GM18870 (cell line): ENCODE data around the gene TMEM54.

Source experiments
- ATAC-seq: cut with Tn5 transposase; IDR thresholded peaks from one replicate; pipeline ENCODE4 v1.9.1; 2021; ENCODE audit warnings: moderate library complexity; ENCODE audit not compliant: unreplicated experiment

Gene TMEM54

DNA sequence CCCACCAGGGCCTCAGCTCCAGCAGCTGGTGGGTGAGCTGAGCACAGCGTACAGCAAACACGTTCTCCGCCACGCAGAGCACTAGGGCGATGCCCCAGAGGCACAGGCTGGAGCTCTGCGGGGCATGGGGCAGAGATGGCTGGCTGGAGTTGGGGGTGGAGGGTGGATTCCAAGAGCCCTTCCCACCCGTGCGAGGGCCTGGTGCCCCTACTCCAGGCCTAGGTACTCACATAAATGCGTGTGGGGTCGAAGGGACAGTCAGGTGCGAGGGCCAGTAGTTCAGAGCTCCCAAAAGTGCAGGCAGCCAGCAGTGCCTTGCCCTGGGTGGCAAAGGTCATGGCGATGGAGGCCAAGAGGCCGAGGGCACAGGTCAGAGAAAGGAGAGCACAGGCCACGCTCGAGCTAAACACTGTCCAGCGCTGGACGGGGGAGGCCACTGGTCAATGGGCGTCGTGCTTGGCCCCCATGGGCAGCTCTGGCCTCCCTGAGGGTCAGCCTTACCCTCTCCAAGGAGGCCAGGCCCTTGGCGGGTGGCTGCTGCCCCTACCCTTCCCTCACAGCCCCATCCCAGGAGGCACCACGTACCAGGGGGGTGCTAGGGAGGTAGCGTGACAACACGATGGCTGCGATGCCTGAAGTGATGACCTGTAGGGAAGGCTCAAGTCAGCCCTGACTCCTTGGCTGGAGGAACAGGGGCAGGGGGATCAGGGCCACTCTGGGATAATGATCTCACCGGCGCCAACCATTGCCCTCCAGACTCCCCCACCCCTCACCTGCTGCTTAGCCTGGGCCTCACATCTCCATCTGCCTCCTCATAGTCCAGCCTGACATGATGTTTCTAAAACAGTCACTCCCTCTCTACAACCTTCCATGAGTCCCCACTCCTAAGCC lies 5.6 kb downstream of the TMEM54 start:
- ATAC-seq, result no peak

DNA sequence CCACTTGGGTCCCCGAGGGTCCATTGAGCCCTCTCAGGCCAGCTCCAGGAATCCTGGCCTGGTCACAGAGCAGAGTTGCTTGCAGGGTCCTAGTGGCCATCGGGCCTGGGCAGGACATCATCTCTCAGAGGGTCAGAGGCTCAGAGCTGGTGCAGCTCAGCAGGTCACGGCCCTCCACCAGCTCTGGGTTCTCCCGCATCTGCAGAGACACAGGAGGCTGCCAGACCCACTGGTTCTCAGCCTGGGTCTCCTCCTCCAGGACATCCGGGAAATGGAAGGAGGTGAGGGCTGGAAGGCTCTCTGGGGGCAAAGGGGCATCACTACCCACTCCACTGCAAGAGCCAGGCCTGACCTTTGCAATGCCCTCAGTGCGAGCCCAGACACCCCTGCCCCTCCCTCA lies 6.5 kb downstream of the TMEM54 start:
- ATAC-seq, result no peak

DNA sequence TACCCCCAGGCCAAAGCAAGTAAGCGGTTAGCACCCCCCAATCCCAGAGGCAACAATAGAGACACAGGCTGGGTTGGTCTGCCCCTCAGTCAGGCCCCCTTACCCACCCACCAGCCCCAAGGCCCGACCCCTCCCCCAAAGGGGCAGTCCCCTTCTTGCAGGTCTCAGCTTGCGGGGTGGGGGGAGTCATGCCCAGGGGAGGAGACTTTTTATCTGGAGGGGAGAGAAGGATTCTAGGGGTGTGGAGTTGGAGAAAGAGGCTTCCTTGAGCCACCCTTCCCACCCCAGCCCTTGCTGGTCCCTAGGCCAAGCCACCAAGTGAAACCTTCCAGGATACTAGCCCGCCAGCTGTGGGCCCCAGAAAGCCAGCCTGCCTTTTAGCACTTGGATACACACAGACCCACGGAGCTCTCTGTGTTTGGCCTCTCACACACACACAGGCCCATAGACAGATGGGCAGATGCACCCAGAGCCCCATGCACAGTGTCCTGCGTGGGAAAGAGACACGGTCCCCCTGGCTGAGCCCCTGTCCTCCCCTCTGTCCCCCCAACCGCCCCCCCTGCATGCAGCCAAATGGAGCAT lies 7.1 kb downstream of the TMEM54 start:
- ATAC-seq, result no peak

DNA sequence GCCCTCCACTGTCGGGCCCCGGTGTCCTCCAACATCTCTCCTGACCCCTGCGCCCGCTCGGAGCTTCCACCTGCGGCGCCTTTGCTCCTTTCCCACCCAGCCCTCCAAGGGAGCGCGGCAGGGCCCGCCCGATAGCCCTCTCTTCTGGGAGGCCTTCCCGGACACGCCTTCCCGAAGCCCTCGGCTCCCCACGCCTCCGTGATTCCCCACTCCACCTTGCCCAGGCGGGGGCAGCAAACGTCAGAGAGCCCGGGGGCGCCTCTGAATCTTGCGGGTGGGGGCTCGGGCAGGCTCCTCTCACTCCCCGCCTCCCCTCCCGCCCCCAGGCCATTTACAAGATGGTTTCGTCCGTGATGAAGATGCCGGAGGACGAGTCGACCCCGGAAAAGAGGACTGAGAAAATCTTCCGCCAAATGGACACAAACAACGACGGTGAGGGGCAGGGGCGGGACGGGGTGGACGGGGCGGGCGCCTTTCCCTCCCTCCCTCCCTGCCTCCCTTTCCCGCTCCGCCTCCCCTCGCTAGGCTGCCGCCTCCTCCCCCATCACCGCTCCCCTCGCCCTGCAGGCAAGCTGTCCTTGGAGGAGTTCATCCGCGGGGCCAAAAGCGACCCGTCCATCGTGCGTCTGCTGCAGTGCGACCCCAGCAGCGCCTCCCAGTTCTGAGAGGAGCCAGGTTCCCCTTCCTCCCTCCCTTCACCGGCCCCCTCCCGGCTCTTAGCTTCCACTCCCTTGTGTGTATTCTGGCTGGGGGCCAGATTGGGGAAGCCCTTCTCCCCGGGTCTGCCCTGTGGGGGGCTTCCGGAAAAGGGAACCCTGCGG lies 7.8 kb downstream of the TMEM54 start:
- no peak for ATAC-seq

DNA sequence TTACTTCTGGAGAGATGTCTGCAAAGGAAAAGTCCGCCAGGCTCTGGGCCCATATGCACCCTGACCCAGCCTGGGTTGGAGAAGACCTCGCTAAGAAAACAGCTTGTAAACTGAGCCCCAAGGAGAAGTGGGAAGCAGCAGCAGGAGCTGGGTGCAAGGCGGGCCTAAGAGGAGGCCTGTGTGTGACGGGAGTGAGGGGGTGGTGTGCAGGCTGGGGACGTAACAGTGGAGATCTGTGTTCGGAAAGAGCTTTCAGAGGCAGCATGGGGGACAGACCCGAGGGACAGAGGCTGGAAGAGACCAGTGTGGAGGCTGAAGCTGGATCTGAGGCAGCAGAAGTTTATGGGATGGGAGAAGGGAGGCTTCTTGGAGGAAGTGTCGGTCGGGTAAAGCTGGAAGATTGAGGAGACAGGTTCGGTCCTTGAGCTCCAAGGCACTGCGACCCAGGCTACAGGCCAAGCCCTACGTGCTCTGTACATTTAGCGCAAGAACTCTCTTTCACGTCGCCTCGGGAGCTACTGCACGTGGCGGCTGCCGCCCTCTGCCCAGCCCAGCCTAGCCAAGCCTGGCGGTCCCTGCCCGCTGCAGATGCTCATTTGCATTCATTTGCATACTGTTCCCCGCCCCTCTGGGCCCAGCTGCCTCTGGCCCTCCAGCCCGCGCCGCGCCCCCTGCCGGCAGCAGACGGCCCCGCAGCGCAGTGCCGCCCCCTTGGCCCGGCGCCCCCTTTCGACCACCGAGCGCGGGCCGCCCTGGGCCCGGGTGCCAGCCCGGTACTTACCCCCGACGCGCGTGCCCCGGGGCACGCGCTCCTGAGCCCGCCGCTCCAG lies 8.6 kb downstream of the TMEM54 start:
- no peak for ATAC-seq

DNA sequence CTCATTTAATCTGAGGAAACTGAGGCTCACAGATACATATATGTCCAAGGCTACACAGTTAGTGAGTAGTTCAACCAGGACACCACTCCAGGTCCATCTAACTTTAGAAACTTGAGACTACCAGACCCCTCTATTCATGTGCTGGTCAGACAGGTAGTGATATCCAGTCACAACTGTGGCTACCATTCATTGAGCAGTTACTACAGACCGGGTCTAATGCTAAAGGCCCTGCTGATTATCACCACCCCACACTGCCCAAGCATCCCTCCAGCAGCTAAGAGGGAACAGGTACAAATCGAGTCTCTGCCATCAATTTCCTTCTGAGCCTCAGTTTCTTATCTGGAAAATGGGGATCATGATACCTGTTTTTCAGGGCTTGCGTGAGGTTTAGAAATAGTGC lies 9.6 kb downstream of the TMEM54 start:
- no peak for ATAC-seq

DNA sequence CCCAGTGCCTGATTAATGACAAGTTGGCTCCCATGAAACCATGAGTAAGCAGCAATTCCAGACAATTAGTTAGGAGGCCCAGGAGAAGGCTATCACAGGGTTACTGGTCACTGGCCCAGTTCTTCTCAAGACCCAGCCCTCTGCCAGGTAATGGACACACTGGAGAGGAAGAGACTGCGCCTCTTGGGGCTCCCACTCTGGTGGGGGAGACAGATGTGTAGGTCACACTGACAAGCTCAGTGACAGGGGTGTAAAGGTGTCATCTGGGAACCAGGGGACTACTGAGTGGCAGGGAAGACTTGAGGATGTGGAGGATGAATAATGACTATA lies 10.0 kb downstream of the TMEM54 start:
- ATAC-seq, result no peak

DNA sequence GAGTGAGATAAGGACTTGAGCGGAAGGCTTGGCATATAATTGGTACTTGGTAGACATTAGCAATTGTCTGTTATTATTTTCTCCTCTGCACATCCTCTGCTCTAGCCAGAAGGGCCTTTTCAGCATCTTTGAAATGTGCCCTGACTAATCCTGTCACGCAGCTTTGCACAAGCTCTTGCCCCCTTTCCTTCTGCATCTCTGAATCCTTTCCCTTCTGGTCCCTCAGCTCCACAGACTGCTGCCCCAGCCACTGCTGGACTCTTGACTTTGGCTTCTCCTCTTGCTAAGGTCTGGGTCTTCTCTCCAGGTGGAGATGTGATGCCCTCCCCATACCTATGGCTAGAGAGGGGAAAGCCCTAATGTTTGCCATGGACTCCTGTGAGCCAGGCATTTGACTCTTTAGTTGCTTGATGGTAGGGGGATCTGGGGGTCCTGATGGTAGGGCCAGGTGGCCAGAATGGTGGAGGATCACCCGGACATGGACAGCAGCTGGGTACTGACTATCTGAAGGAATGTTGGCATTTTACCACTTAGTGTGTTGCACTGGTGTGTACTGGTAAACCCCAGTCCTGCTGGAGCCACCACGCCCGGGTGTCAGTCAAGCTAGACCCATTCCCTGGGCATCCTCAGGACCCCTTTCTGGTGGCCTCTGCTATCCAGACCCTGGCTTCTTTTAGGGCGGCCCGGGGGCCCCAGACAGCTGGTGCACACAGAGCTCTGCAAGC lies 10.5 kb downstream of the TMEM54 start:
- no peak for ATAC-seq

DNA sequence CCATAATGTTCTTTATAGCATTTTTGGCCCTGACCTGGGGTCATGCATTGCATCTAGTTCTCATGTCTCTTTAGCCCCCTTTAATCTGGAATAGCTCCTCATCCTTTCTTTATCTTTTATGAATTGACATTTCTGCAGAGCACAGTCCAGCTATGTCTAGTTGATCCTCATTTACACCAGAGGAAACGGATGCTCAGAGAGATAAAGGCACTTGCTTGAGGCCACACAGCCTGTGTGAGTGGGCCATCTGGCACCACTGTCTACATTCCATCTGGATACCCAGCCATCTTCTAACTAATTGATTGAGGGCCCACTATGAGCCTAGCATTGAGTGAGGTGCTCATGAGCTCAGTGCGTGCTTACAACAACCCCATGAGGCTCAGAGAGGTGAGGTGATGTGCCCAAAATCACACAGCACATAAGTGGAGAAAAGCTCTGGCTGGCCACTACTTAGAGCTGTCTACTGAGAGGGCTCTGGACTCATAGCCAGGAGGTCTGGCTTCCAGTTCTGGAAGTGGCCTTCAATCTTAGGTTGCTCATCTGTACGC lies 11.4 kb downstream of the TMEM54 start:
- ATAC-seq, result no peak

DNA sequence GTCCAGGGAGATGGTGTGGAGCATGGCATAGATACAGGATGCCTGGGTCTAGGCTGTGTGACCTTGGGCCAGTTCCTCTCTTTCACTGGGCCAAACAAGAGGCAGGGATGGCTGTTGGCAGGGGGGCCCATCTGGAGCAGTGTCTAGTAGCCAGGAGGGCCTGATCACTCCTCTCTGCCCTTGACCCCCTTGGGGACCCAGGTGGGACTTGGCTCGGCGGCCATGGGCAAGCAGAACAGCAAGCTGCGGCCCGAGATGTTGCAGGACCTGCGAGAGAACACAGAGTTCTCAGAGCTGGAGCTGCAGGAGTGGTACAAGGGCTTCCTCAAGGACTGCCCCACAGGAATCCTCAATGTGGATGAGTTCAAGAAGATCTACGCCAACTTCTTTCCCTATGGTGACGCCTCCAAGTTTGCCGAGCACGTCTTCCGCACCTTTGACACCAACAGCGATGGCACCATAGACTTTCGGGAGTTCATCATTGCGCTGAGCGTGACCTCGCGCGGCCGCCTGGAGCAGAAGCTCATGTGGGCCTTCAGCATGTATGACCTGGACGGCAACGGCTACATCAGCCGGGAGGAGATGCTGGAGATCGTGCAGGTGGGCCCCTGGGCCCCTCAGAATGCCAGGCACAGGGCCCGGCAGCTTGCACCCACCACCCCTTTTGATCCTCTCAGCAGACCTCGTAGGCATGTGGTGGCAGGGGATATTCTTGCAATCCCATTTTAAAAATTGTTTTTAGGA lies 12.3 kb downstream of the TMEM54 start:
- no peak for ATAC-seq

DNA sequence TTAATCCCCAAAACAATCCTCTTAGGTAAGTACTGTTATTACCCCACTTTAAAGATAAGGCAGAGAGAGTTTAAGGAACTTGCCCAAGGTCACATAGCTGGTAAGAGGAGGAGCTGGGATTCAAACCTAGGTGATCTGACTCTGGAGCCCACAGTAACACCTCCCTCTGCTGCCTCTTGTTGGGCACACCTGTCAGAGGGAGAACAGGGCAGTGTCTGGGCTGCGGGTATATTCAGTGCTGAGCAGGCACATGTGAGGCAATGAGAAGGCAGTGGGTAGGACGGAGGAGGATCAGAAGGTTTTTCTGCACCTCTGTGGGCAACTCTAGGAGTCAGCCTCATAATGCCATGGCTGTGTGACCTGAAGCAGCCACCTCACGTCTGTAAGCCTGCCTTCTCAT lies 13.1 kb downstream of the TMEM54 start:
- no peak for ATAC-seq

DNA sequence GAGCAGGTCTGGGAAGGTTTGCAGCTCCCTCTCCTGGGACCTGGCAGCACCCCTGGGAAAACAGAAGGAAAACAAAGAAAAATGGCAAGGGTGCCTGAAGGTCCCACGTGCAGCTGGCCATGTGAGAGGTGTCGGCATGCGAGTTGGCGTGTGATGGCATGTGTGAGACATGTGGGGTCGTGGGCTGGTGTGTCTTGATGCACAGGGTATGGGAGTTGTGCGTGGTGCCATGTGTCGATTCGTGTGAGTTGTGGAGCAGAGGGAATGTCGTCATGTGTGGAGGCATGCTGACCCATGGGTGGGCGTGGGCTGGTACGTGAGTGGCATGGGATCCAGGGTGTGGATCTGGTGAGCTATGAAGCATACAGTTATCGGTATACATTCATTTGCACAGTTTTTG lies 13.6 kb downstream of the TMEM54 start:
- ATAC-seq, result no peak

DNA sequence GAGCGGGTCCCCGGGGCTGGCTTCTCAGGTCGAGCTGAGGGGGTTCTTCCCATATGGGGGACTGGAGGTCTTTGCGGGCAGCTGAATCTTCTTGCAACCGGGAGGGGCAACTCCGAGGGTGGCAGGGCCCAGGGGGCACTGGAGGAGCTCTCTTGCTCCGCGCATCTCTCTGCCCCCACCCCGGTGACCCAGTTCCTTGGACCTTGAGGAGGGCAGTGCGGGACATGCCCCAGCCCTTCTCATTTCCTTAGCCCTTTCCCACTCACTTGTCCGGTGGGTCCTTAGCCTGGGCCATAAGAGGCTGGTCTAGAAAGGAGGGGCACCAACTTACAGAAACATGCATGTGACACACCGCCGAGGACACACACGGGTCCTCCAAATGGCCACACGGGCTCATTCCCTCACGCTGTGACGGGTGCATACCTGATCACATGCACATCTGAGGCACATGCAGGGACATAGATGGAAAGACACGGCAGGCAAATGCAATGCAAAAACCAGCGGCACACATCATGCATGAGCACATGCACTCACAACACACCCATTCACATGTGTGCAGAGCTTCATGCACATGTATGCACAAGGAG lies 14.3 kb downstream of the TMEM54 start:
- ATAC-seq, result no peak

DNA sequence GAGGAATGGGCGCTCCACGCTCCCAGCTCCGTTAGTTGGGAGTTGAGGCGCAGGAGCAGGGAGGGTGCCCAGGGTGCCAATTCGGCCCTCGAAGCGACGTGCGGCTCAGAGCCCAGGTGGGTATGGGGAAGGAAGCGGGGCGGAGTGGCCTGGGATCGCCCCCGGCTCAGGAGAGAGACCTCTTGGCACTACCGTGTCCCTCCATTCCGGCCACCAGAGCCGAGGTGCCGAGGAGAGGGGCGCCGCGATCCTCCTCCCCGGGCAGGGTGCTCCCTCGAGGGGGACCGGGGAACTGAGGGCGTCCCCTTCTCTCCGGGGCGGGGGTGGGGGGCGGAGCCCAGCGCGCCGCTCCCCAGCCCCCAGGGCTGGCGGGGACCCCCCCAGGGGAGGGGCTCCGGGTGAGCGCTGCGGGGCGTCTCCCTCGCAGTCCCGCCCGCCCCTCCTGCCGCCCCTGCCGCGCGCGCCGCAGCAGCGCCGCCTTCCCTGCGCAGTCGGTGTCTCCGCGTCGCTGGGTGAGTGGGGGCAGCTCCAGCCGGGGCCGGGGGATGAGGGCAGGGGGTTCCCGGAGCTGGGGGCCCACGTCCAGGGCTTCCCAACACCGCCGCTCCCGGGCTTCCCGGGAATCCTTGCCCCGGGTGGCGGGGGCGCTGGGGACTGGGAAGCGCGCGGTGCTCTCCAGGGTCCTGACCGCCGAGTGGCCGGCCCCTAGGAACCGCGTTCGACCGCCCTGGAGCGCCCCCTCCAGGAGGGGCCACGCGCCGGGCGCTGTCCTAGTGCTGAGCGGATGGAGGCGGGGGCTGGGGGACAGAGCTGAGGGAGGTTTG lies 15.0 kb downstream of the TMEM54 start, which contains the start of gene HPCA:
Gene HPCA, plus strand, starts transcription at position 488 of the 824 bp plus-strand sequence. CDS start 2,408 bp downstream, outside the sequence.
- ATAC-seq, result no peak

DNA sequence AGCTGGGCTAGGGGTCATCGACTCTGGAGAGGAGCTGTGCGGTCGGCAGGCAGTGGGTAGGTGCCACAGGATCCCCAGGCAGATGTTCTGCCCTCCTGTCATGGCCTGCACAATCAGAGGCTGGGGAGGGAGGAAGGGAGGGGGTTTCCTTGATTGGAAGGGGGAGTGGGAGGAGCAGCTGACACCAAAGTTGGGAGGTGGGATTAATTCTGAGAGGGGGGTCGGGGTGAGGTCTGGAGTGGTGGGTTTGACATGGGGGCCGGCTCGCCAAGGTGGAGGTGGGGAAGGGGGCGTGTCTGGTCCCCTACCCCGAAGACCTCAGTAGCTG lies 15.5 kb downstream of the TMEM54 start:
- ATAC-seq, result no peak

DNA sequence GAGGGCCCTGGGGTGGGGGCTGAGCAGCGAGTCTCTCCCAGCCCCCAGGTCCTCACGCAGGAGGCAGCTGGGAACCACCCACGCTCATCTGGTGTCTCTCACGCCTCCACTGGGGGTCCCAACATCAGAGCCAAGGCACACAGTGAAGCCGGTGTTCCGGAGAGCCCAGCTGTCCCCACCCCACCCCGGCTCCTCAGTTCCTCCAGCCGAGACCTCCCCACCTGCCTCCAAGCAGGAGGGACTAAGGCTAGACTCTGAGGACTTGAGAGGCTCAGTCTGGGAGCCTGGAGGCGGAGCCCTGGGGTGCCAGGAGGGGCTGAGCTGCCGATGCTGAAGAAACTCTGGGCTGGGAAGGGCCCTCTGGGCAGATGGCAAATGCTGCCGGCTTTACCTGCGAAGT lies 16.5 kb downstream of the TMEM54 start:
- no peak for ATAC-seq

DNA sequence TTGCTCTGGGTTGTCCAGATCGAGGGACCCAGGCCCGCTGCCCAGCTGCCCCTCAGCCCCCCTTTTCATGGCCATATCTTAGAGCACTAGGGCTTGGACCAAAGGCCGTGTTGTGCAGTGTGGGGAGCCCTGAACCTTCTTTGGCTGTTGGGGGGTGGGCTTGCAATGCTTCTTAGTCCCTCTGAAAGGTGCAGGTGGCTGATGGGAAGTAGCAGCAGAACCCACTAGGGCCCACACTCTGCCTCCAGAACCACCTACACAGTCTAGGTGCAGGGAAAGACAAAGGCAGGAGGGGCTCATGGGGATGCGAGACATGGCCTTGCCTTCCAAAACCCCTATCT lies 17.2 kb downstream of the TMEM54 start:
- ATAC-seq, result no peak

DNA sequence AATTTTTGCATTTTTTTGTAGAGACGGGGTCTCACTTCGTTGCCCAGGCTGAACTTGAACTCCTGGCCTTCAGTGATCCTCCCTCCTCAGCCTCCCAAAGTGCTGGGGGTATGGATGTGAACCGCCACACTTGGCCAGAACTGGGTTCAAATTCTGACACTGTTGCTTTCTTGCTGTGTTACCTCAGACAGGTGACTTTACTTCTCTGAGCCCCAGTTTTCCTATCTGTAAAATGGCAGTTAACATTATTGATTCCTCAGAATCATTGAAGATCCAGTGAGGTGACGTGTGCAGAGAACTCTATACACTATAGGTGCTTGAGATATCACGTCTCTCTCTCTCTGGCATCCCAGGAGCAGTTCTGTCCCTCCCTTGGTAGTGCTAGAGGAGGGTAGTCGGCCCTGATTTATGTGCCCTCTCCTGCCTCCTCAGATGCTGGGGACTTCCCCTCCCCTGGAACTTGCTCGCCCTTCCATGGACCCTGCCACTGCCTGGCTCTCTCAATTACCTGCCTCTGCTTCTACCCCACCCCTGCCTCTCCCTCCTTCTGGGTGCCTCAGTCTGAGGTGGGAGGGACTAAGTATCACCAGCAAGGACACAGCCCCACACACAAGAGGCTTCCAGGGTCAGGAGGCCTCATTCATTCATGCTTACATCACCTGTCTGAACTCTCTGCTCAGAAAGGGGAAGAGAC lies 17.7 kb downstream of the TMEM54 start:
- ATAC-seq, result no peak
